ENCODE data around the gene SFT2D1.

GRCh38 chr6:166354965-166355364 lies 12.6 kb upstream of the SFT2D1 start:
- TF ChIP-seq POLR2A (IDR thresholded peaks at IDR 0.05; ENCODE audit: low read depth, low read length), result no peak
- TF ChIP-seq TAF1 (IDR thresholded peaks at IDR 0.05; ENCODE audit: borderline replicate concordance, low read depth, low read length), result no peak

Measured in GM12892 (cell line).